B cell (primary cell): ENCODE measurements around the gene VPS9D1. TPM values are rescaled to one million over a fixed set of nuclear protein-coding genes. Genes with fewer than 3 reads are reported as not detected.
A peak's percentile ranks its signal among the peaks of the same experiment; 100 is the strongest.

Experiments
- ATAC-seq: fragments of 200-7000 bp; cut with Tn5 transposase; one replicate; pipeline ENCODE4 v1.10.0; 2021; ENCODE audit warnings: low read depth, mild to moderate bottlenecking, moderate number of reproducible peaks, moderate library complexity
- CTCF ChIA-PET: fragments of 350-600 bp; sonication (Branson Sonifier 250); formaldehyde crosslinking; loops from one replicate; lab custom pipeline; 2021; ENCODE audit warnings: antibody characterized with exemption, inconsistent platforms; lab: Charles Lee
- POLR2A ChIA-PET: fragments of 350-600 bp; sonication (Branson Sonifier 250); formaldehyde crosslinking; loops from one replicate; lab custom pipeline; 2021; ENCODE audit warnings: antibody characterized with exemption; lab: Charles Lee
- DNase-seq: peaks from one replicate; pipeline ENCODE4 v3.0.0; 2013
- H2AFZ ChIP-seq: 2 replicates; pipeline ENCODE4 v1.6.1; 2012; ENCODE audit warnings: mild to moderate bottlenecking, low read depth, low read length; ENCODE audit not compliant: insufficient read depth, poor library complexity, severe bottlenecking
- H3K27ac ChIP-seq, 2 donors: 1 replicate in 1 of 2; 2 replicates in 1 of 2; pipeline ENCODE4 v1.5.1; 2012 to 2013; ENCODE audit warnings: low read length in 2 of 2, mild to moderate bottlenecking in 2 of 2, moderate library complexity in 1 of 2
- H3K27me3 ChIP-seq, 4 experiments: fragments of 200-600 bp in 1 of 4; sonication (generic) in 1 of 4; replicated peaks in 1 of 4; 1 replicate in 2 of 4; 2 replicates in 2 of 4; pipeline versions ENCODE4 v1.6.1 to v1.7.0; 2013 to 2016; ENCODE audit warnings: low read length in 3 of 4, mild to moderate bottlenecking in 2 of 4, mixed read lengths in 1 of 4, moderate library complexity in 1 of 4; ENCODE audit not compliant: insufficient read depth in 4 of 4, control insufficient read depth in 3 of 4; ENCODE audit errors: control extremely low read depth in 1 of 4
- H3K36me3 ChIP-seq, 2 experiments: replicated peaks in 1 of 2; 1 replicate in 1 of 2; 2 replicates in 1 of 2; pipeline versions ENCODE4 v1.6.1 to v1.7.1; 2013; ENCODE audit warnings: low read length in 1 of 2; ENCODE audit not compliant: insufficient read depth in 2 of 2, control insufficient read depth in 1 of 2; ENCODE audit errors: control extremely low read depth in 1 of 2, extremely low read depth in 1 of 2
- H3K4me1 ChIP-seq, 2 donors: fragments of 200-600 bp in 1 of 2; sonication (generic) in 1 of 2; 1 replicate in 1 of 2; 2 replicates in 1 of 2; pipeline versions ENCODE4 v1.5.1 to v1.6.1; 2013 to 2017; ENCODE audit warnings: low read length in 2 of 2; ENCODE audit not compliant: control insufficient read depth in 2 of 2, insufficient read depth in 2 of 2
- H3K4me2 ChIP-seq: replicated peaks from 2 replicates; pipeline ENCODE3; 2012; ENCODE audit warnings: mild to moderate bottlenecking, low read depth, low read length; ENCODE audit not compliant: poor library complexity, severe bottlenecking
- H3K4me3 ChIP-seq, 5 experiments: fragments of 200-600 bp in 1 of 5; sonication (generic) in 1 of 5; 1 replicate in 3 of 5; 2 replicates in 2 of 5; pipeline versions ENCODE4 v1.5.1 to v1.7.0; 2011 to 2016; ENCODE audit warnings: low read length in 4 of 5, mild to moderate bottlenecking in 4 of 5, low read depth in 2 of 5, control low read depth in 1 of 5, moderate library complexity in 1 of 5; ENCODE audit not compliant: insufficient read depth in 1 of 5; ENCODE audit errors: control extremely low read depth in 1 of 5, extremely low read depth in 1 of 5
- H3K79me2 ChIP-seq: fragments of 200-600 bp; sonication (generic); one replicate; pipeline ENCODE4 v1.6.0; 2016; ENCODE audit warnings: low read length; ENCODE audit not compliant: control insufficient read depth, insufficient read depth
- H3K9ac ChIP-seq: fragments of 200-600 bp; sonication (generic); 2 replicates; pipeline ENCODE4 v1.6.1; 2017; ENCODE audit warnings: mild to moderate bottlenecking, low read length, moderate library complexity
- H3K9me3 ChIP-seq, 3 donors: one replicate each; pipeline versions ENCODE4 v1.6.1 to v1.7.1; 2013; ENCODE audit warnings: low read length in 2 of 3; ENCODE audit not compliant: control insufficient read depth in 2 of 3, insufficient read depth in 1 of 3; ENCODE audit errors: control extremely low read depth in 1 of 3
- H4K20me1 ChIP-seq: 2 replicates; pipeline ENCODE4 v1.6.0; 2012; ENCODE audit warnings: mild to moderate bottlenecking, low read length; ENCODE audit not compliant: insufficient read depth, control insufficient read depth, poor library complexity, severe bottlenecking
- H3K27ac Mint-ChIP-seq: one replicate; pipeline ENCODE4 v1.8.0; 2021; ENCODE audit warnings: mixed read lengths
- H3K27me3 Mint-ChIP-seq: one replicate; pipeline ENCODE4 v1.8.0; 2021; ENCODE audit warnings: mixed read lengths
- H3K4me1 Mint-ChIP-seq: one replicate; pipeline ENCODE4 v1.8.0; 2021; ENCODE audit warnings: mixed read lengths
- H3K4me3 Mint-ChIP-seq: one replicate; pipeline ENCODE4 v1.8.0; 2021; ENCODE audit warnings: mixed read lengths
- H3K9me3 Mint-ChIP-seq: one replicate; pipeline ENCODE4 v1.8.0; 2022; ENCODE audit warnings: mixed read lengths; ENCODE audit not compliant: insufficient read depth
- EZH2 ChIP-seq: IDR thresholded peaks from 2 replicates; pipeline ENCODE4 v1.6.1; 2012; ENCODE audit warnings: borderline replicate concordance, low read depth, mild to moderate bottlenecking, moderate library complexity, low read length; ENCODE audit not compliant: insufficient read depth, poor library complexity, severe bottlenecking
- WGBS: methylation state at CpG from one replicate; pipeline ENCODE4 v1.1.5; 2013; ENCODE audit warnings: missing lambda C conversion rate; ENCODE audit not compliant: insufficient coverage; 5-methylcytosine and 5-hydroxymethylcytosine counted together
- intact Hi-C: fragments of 100-400 bp; cut with micrococcal nuclease; formaldehyde crosslinking; loops from one replicate; pipeline ENCODE4 v1.10.0; 2022
- polyA plus RNA-seq: library from polyadenylated mRNA; depleted of rRNA; stranded (reverse); fragments of >200 nt; gene quantifications from 2 replicates; pipeline ENCODE4 v1.2.3, GENCODE V29; 2012
- total RNA-seq, 2 donors: library from RNA; stranded (reverse); fragments of 120-200 nt in 1 of 2; gene quantifications; 1 replicate in 1 of 2; 2 replicates in 1 of 2; pipeline versions ENCODE4 v1.2.3 to v1.2.4, GENCODE V29; 2013 to 2022
- TF ChIP-seq, protein P1 (sequence below): fragments of 200-600 bp; IDR thresholded peaks from one replicate; pipeline ENCODE4 v1.8.0; 2022; ENCODE audit warnings: antibody characterized with exemption, mild to moderate bottlenecking

The VPS9D1 gene
- total and polyA plus RNA-seq, 2 donors (not counting 1 experiment from before 2014, with no cell fraction given) = 14.6 to 24.0 TPM

DNA sequence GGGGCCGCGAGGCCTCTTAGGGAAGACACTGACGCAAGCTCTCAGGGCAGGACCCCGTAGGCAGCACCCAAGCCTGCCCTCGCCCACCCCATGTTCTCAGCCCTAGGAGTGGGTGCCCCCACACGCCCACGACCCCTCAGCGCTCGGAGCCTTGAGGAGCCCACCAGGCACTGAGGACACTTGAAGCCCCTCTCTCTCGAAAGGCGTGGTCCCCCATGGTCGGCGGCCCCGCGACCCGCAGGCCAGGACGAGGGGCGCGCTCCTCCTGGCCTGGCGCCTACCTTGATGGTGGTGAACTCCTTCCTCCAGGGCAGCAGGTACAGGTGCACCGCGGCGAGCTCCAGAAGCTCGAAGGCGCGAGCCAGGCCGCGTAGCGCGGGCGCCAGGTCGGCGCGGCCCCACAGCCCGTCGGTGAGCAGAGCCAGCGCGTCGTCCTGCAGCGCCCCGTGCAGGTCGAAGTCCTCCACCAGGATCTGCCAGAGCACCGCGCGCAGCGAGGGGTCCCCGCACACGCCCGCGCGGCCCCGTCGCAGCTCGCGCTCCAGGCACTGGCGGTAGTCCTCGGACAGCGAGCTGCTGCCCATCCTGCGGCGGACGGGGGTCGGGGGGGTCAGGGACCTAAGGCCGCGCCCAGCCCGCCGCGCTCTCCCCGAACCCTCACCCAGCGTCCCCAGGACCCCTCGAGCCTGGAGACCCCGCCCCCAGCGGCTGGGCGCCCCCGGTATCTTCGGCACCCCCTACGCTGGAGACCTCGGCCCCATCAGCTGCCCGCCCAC, 19.9 kb downstream of the VPS9D1 start:
- H3K4me2 ChIP-seq = peak overlapping the region; percentile 96
- peak overlapping the region; percentile 17 to 73 (median 68) for H3K4me3 ChIP-seq
- peaks cover 21% of the 10 kb centered on the region for H3K4me1 Mint-ChIP-seq
- no peaks in the 10 kb centered on the region for H3K27me3 Mint-ChIP-seq
- peaks cover 0 to 4% of the 10 kb centered on the region in 2 experiments for H3K36me3 ChIP-seq
- intact Hi-C loops = loop anchor here (1.0 to 10.0 kb wide), 7 partner anchors 15 to 214 kb away; partner anchors contain the start of genes CDK10 and ZNF276
- POLR2A ChIA-PET = interaction anchor here (0.7 to 1.8 kb wide), 7 partner anchors 14 to 212 kb away, joined by 3 to 13 read pairs (median 6); partner anchors contain the start of genes CDK10, CHMP1A, SPATA33 and TCF25
- H3K27ac ChIP-seq = peak overlapping the region; percentile 82 to 87
- peak; percentile 81 for DNase-seq
- H3K27ac Mint-ChIP-seq = peak overlapping the region; percentile 91
- no peaks in the 10 kb centered on the region for H3K9me3 ChIP-seq
- TF ChIP-seq, protein P1, sequence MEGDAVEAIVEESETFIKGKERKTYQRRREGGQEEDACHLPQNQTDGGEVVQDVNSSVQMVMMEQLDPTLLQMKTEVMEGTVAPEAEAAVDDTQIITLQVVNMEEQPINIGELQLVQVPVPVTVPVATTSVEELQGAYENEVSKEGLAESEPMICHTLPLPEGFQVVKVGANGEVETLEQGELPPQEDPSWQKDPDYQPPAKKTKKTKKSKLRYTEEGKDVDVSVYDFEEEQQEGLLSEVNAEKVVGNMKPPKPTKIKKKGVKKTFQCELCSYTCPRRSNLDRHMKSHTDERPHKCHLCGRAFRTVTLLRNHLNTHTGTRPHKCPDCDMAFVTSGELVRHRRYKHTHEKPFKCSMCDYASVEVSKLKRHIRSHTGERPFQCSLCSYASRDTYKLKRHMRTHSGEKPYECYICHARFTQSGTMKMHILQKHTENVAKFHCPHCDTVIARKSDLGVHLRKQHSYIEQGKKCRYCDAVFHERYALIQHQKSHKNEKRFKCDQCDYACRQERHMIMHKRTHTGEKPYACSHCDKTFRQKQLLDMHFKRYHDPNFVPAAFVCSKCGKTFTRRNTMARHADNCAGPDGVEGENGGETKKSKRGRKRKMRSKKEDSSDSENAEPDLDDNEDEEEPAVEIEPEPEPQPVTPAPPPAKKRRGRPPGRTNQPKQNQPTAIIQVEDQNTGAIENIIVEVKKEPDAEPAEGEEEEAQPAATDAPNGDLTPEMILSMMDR = peak; percentile 60
- no peak for TF ChIP-seq EZH2
- peaks cover 41% of the 10 kb centered on the region for H4K20me1 ChIP-seq
- H3K9ac ChIP-seq = peak overlapping the region; percentile 61
- peak overlapping the region; percentile 94 for H2AFZ ChIP-seq
- CTCF ChIA-PET = interaction anchor here (0.5 to 3.8 kb wide), 20 partner anchors 10 to 495 kb away, joined by 3 to 36 read pairs (median 4); partner anchors contain the start of genes CDK10, CHMP1A, MC1R and SPATA33
- H3K9me3 Mint-ChIP-seq = no peaks in the 10 kb centered on the region
- ATAC-seq = peak; percentile 7
- no peaks in the 10 kb centered on the region for H3K27me3 ChIP-seq
- 3% methylated on average over 73 of the region's 78 CpGs for WGBS
- H3K4me3 Mint-ChIP-seq = peak overlapping the region; percentile 85
- H3K79me2 ChIP-seq = peaks cover 9% of the 10 kb centered on the region
- peaks cover 21 to 31% of the 10 kb centered on the region in 2 donors for H3K4me1 ChIP-seq
